ENCODE results near the gene CLEC4A. TPM values are rescaled to one million over a fixed set of nuclear protein-coding genes. Genes with fewer than 3 reads are reported as not detected.
"Not testable (repeated sequence)": the region's sequence is repeated elsewhere in the genome, so short reads cannot be mapped to it uniquely, and the experiment has no call there.

The CLEC4A gene
- total RNA-seq, 4 donors from 2014 or later, result 2.7 to 3.5 TPM; not detected in 2

DNA sequence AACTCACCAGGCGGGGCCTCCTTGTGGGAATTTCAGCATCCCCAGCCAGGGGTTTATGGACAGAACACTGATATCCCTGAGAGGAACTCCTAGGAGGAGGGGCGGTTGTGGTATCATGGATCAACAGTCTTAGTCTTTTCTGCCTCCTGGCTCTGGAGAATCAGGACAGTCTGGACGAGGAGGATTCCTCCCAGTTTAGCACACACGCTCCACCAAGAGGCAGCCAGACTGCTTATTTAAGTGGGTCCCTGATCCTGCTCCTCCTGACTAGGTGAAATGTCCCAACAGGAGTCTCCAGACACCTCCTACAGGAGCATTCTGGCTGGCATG, 23.0 kb downstream of the CLEC4A start:
- intact Hi-C loops (cut with DNase I), result no loop called here
- Histone ChIP-seq H3K27ac (no peak overlapping the region), H3K4me3 (replicated peaks in 1 of 3) (no peak overlapping the region), H3K9me3 (no peaks in the 10 kb centered on the region), H3K4me1 (no peaks in the 10 kb centered on the region), H3K27me3 (no peaks in the 10 kb centered on the region), H3K36me3 (no peaks in the 10 kb centered on the region)
- TF ChIP-seq, protein P1, sequence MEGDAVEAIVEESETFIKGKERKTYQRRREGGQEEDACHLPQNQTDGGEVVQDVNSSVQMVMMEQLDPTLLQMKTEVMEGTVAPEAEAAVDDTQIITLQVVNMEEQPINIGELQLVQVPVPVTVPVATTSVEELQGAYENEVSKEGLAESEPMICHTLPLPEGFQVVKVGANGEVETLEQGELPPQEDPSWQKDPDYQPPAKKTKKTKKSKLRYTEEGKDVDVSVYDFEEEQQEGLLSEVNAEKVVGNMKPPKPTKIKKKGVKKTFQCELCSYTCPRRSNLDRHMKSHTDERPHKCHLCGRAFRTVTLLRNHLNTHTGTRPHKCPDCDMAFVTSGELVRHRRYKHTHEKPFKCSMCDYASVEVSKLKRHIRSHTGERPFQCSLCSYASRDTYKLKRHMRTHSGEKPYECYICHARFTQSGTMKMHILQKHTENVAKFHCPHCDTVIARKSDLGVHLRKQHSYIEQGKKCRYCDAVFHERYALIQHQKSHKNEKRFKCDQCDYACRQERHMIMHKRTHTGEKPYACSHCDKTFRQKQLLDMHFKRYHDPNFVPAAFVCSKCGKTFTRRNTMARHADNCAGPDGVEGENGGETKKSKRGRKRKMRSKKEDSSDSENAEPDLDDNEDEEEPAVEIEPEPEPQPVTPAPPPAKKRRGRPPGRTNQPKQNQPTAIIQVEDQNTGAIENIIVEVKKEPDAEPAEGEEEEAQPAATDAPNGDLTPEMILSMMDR (IDR thresholded peaks at IDR 0.05), result no peak
- no peak for DNase-seq
- 90 to 100% methylated on average over 1 to 2 of the region's 4 CpGs for WGBS, 2 donors

DNA sequence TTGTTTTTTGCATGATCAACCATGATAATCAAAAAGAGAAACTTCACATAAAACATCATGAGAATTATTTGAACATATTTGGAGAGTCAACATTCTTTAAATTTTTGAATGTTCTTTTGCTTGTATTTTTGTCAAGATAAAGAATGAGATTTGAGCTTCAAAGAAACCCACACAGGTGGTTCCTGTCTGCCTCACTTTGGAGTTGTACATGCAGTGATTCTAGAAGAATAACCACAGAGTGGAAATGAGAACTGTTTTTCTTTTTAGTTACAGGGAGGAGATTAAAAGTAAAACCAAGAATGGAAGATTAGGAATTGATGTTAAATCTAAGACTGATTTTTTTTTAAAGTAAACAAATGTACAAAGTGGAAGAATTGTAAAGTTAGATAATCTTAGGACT, 31.1 kb downstream of the CLEC4A start:
- H3K36me3 ChIP-seq, result no peaks in the 10 kb centered on the region
- no peaks in the 10 kb centered on the region for H3K9me3 ChIP-seq
- H3K27me3 ChIP-seq, result no peaks in the 10 kb centered on the region
- DNase-seq, result no peak
- H3K27ac ChIP-seq, result no peak overlapping the region
- TF ChIP-seq, protein P1 (IDR thresholded peaks at IDR 0.05), result no peak
- TF ChIP-seq POLR2A (IDR thresholded peaks at IDR 0.05), result no peak
- intact Hi-C loops (cut with DNase I), result no loop called here
- H3K4me1 ChIP-seq, result no peaks in the 10 kb centered on the region
- no peak overlapping the region for H3K4me3 ChIP-seq (replicated peaks in 1 of 3)

DNA sequence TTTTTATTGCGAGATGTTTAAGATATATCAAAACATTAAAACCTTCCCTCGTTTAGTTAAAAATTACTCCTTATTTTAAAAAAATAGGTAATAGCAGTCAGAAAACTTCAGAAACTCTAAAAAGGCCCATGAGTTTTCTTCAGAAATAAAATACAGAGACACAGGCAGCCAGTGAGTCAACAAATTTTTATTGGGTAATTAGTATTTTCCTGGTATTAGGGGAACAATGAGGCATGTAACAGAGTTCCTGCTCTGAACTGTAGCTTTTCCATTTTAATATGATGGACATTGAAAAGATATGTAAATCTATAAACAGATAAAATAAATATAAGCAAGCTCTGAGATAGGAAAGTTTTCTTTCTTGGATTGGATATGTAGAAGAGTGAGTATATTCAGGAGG, 33.0 kb downstream of the CLEC4A start:
- 93 to 94% methylated on average over 2 of the region's 2 CpGs for WGBS, 2 donors
- H3K36me3 ChIP-seq, result no peaks in the 10 kb centered on the region
- no peak overlapping the region for H3K27ac ChIP-seq
- H3K9me3 ChIP-seq, result no peaks in the 10 kb centered on the region
- intact Hi-C loops (cut with DNase I), result no loop called here
- DNase-seq, result no peak
- H3K4me1 ChIP-seq, result no peaks in the 10 kb centered on the region
- H3K4me3 ChIP-seq (replicated peaks in 1 of 3), result no peak overlapping the region
- TF ChIP-seq POLR2A (IDR thresholded peaks at IDR 0.05), result no peak
- TF ChIP-seq, protein P1 (IDR thresholded peaks at IDR 0.05), result no peak
- no peaks in the 10 kb centered on the region for H3K27me3 ChIP-seq

DNA sequence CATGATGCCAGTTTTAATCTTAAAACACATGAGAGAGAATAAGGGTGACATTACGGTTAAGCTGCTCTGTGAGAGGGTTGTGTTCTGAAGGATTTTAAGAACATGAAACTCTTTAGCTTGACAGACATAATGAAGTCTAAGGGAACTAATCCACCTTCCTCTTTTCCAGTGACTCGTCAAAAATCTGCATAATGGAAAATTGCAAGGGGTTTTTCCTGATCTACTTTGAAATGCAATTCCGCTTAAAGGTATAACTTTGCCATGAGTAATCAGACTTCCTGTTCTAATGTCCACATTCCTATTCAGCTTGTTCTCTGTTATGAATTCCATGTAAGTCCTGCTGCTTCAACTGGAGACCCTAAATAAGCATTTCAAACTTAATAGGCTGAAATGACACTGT, 33.4 kb downstream of the CLEC4A start, which contains the start of gene ZNF705A:
ZNF705A (plus strand) TSS at position 171 of the 400 bp plus-strand sequence. CDS start 15,611 bp downstream, outside the sequence.
- no peak for DNase-seq
- intact Hi-C loops (cut with DNase I), result no loop called here
- Histone ChIP-seq H3K27ac (no peak within 1 kb of the TSS), H3K4me1 (no peaks in the 10 kb centered on the region), H3K9me3 (no peaks in the 10 kb centered on the region), H3K27me3 (no peaks in the 10 kb centered on the region), H3K4me3 (replicated peaks in 1 of 3) (no peak within 1 kb of the TSS), H3K36me3 (no peaks in the 10 kb centered on the region)
- TF ChIP-seq, protein P1 (IDR thresholded peaks at IDR 0.05), result no peak
- no peak for TF ChIP-seq POLR2A (IDR thresholded peaks at IDR 0.05)
- WGBS, 2 donors, result 70 to 81% methylated on average over 3 of the region's 3 CpGs

DNA sequence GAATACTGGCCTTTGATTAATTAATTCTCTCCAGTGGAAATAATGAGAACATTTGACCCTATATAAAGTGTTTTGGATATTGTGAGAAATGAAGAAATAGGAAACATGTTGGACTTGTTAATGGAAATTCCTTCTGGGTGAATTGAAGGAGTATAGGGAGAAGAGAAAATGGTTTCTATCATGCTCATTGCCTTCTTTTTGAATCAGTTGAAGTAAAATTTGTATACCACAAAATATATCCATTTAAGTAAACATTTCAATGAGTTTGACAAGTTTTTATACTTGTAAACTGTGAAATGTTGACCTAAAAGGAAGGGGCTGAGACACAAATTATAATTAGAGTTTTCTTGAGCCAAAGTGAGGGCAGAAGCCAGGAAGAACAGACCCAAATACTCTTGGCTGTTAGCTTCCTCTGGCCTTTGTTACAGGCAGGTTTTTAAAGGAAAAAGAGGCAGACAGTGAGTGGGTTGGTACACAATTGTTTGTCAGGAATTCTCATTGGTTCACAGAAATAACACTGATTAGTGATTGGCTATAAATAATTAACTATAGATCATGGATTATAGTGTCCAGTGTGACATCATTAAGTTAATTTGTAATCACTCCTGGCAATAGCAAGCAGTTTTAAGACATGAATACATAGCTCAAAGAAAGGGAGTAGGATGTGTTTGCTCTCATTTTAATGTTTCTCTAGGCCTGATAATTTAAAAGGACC, 34.2 kb downstream of the CLEC4A start:
- no peak overlapping the region for H3K4me3 ChIP-seq (replicated peaks in 1 of 3)
- no peak for DNase-seq
- intact Hi-C loops (cut with DNase I), result no loop called here
- no peaks in the 10 kb centered on the region for H3K9me3 ChIP-seq
- H3K36me3 ChIP-seq, result no peaks in the 10 kb centered on the region
- no peaks in the 10 kb centered on the region for H3K4me1 ChIP-seq
- H3K27me3 ChIP-seq, result no peaks in the 10 kb centered on the region
- no peak overlapping the region for H3K27ac ChIP-seq
- TF ChIP-seq, protein P1 (IDR thresholded peaks at IDR 0.05), result no peak
- TF ChIP-seq POLR2A (IDR thresholded peaks at IDR 0.05), result no peak

DNA sequence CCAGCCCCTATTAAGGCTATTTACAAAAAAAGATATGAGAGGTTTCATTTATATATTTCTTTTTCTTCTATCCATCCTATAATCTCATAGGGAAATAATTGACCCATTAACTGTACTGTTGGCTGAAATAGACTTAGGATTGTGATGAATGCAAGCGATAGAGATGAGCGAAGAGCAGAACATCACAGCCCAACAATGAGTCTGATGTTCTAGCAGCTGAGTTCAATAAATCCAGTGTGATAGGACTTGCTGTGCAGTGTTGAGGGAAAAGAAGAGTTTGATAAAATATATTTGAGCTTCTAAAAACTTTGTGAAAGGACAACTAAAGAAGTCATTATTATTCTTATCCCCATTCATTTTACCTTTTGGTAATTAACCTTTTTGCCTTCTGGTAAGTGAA, 49.5 kb downstream of the CLEC4A start:
- not testable (repeated sequence) for H3K4me3 ChIP-seq (replicated peaks in 1 of 3)
- WGBS, 2 donors, result 92 to 96% methylated on average over 2 of the region's 2 CpGs

More for the DNA sequence above, 49.5 kb downstream of the CLEC4A start:
- DNase-seq; intact Hi-C loops (cut with DNase I); H3K27ac ChIP-seq; H3K36me3 ChIP-seq; H3K27me3 ChIP-seq; H3K9me3 ChIP-seq; H3K4me1 ChIP-seq: not testable (repeated sequence)
